Transverse colon (tissue), 4 donors: ENCODE measurements around the gene ERC2. TPM values are rescaled to one million over a fixed set of nuclear protein-coding genes. Genes with fewer than 3 reads are reported as not detected.

ENCODE experiments used
- DNase-seq: peaks from one replicate; pipeline ENCODE4 v3.0.0-alpha.2; 2019
- H3K27ac ChIP-seq, 4 donors: fragments of 200-600 bp; sonication (generic); 2 replicates each; pipeline ENCODE4 v1.5.1; 2016 to 2018; ENCODE audit warnings: inconsistent platforms in 4 of 4
- H3K27me3 ChIP-seq: fragments of 200-600 bp; sonication (generic); 2 replicates; pipeline ENCODE4 v1.5.1; 2017; ENCODE audit warnings: inconsistent platforms
- H3K36me3 ChIP-seq, 4 donors: fragments of 200-600 bp; sonication (generic); 2 replicates each; pipeline ENCODE4 v1.5.1; 2017 to 2019; ENCODE audit warnings: inconsistent platforms in 4 of 4
- H3K4me1 ChIP-seq, 4 donors: fragments of 200-600 bp; sonication (generic); 2 replicates each; pipeline ENCODE4 v1.5.1; 2017 to 2020; ENCODE audit warnings: inconsistent platforms in 4 of 4
- H3K4me3 ChIP-seq, 4 donors: fragments of 200-600 bp; sonication (generic); 1 replicate in 1 of 4; 2 replicates in 3 of 4; pipeline versions ENCODE4 v1.5.1 to v1.6.1; 2017 to 2019; ENCODE audit warnings: inconsistent platforms in 4 of 4
- H3K9me3 ChIP-seq, 2 donors: fragments of 200-600 bp; sonication (generic); 2 replicates each; pipeline ENCODE4 v1.5.1; 2017 to 2019; ENCODE audit warnings: inconsistent platforms in 2 of 2
- CTCF ChIP-seq, 5 experiments: fragments of 200-600 bp in 3 of 5; fragments of 450-650 bp in 2 of 5; sonication (generic) in 3 of 5; IDR thresholded peaks; 1 replicate in 2 of 5; 2 replicates in 3 of 5; pipeline ENCODE4 v1.5.1; 2016 to 2017; ENCODE audit warnings: antibody characterized with exemption in 5 of 5, inconsistent platforms in 3 of 5, mild to moderate bottlenecking in 2 of 5, moderate library complexity in 1 of 5
- EP300 ChIP-seq: sonication (generic); formaldehyde crosslinking; IDR thresholded peaks from one replicate; pipeline ENCODE4 v1.6.1; 2017; ENCODE audit warnings: antibody characterized with exemption, low read depth
- POLR2A ChIP-seq: fragments of 450-650 bp; IDR thresholded peaks from one replicate; pipeline ENCODE4 v1.6.1; 2016; ENCODE audit warnings: antibody characterized with exemption, mild to moderate bottlenecking, moderate library complexity
- POLR2AphosphoS5 ChIP-seq, 3 donors: sonication (generic); formaldehyde crosslinking; IDR thresholded peaks; one replicate each; pipeline ENCODE4 v1.6.1; 2016; ENCODE audit warnings: antibody characterized with exemption in 3 of 3
- WGBS, 2 donors: methylation state at CpG; one replicate each; pipeline ENCODE4 v1.1.5; 2018; ENCODE audit warnings: low coverage in 1 of 2; 5-methylcytosine and 5-hydroxymethylcytosine counted together
- in situ Hi-C, 4 donors: fragments of 200-750 bp; cut with MboI; loops; one replicate each; pipeline versions ENCODE4 v1.15.0 to v1.15.1; 2017; ENCODE audit warnings: low sequenced_read_pairs in 3 of 4, low pct_ligation_motif_present in 1 of 4, low pct_unique_long_range_greater_than_20kb in 1 of 4
- intact Hi-C: fragments of 100-400 bp; cut with DNase I; formaldehyde crosslinking; loops from one replicate; pipeline ENCODE4 v1.15.1; 2023; ENCODE audit warnings: low total_unique reads
- total RNA-seq, 4 donors: library from RNA; depleted of rRNA; stranded (reverse); fragments of >200 nt; gene quantifications; one replicate each; pipeline ENCODE4 v1.1.0, GENCODE V29; 2016

The ERC2 gene
- total RNA-seq, 4 donors from 2014 or later, result 0.41 to 1.3 TPM; not detected in 2

- WGBS, 2 donors, result 77 to 82% methylated on average over 5 of the region's 5 CpGs
- Histone ChIP-seq H3K27me3 (no peaks in the 10 kb centered on the region), H3K4me1 (no peaks in the 10 kb centered on the region), H3K27ac (no peak overlapping the region), H3K9me3 (no peaks in the 10 kb centered on the region), H3K36me3 (no peaks in the 10 kb centered on the region), H3K4me3 (no peak overlapping the region)
- DNase-seq, result no peak
- intact Hi-C loops, result loop anchor here (10.0 kb wide), 1 partner anchor 239 kb away; the partner anchor contains the start of gene WNT5A
- no peak for TF ChIP-seq POLR2AphosphoS5 (IDR thresholded peaks at IDR 0.05)
- in situ Hi-C loops, result loop anchor here in 2 of 4 donors (10.0 kb wide), 1 partner anchor 239 kb away; the partner anchor contains the start of gene WNT5A (in 2 of the 2)
These were observed 744.4 kb downstream of the ERC2 start for GRCh38 chr3:55723653-55724406.

- peak; percentile 32 for DNase-seq
- no peaks in the 10 kb centered on the region for H3K36me3 ChIP-seq
- no peaks in the 10 kb centered on the region for H3K9me3 ChIP-seq
- no peak overlapping the region for H3K27ac ChIP-seq
- no peaks in the 10 kb centered on the region for H3K27me3 ChIP-seq
- no peaks in the 10 kb centered on the region for H3K4me1 ChIP-seq
- no peak overlapping the region for H3K4me3 ChIP-seq
- TF ChIP-seq POLR2AphosphoS5 (IDR thresholded peaks at IDR 0.05), result no peak
- TF ChIP-seq CTCF (IDR thresholded peaks at IDR 0.05), result peak; percentile 41 to 57 (median 52)
- TF ChIP-seq EP300, result no peak
- no peak for TF ChIP-seq POLR2A
- WGBS, 2 donors, result 34 to 50% methylated on average over 2 to 5 of the region's 5 CpGs
- in situ Hi-C loops, result loop anchor here in 2 of 4 donors (10.0 kb wide), 1 partner anchor 237 kb away; the partner anchor contains the start of gene WNT5A (in 2 of the 2)
- intact Hi-C loops, result loop anchor here (10.0 kb wide), 1 partner anchor 237 kb away; the partner anchor contains the start of gene WNT5A
These were observed 746.4 kb downstream of the ERC2 start for GRCh38 chr3:55721716-55722484.

GRCh38 chr3:55720614-55721013 is 747.7 kb downstream of the ERC2 start:
- no peak overlapping the region for H3K4me3 ChIP-seq
- H3K4me1 ChIP-seq, result no peaks in the 10 kb centered on the region
- no peaks in the 10 kb centered on the region for H3K27me3 ChIP-seq
- no peaks in the 10 kb centered on the region for H3K36me3 ChIP-seq
- H3K9me3 ChIP-seq, result no peaks in the 10 kb centered on the region
- intact Hi-C loops, result loop anchor here (10.0 kb wide), 1 partner anchor 236 kb away; the partner anchor contains the start of gene WNT5A
- no peak for DNase-seq
- in situ Hi-C loops, result loop anchor here in 2 of 4 donors (10.0 kb wide), 1 partner anchor 236 kb away; the partner anchor contains the start of gene WNT5A (in 2 of the 2)
- TF ChIP-seq POLR2A, result no peak
- TF ChIP-seq POLR2AphosphoS5 (IDR thresholded peaks at IDR 0.05), result no peak
- TF ChIP-seq CTCF (IDR thresholded peaks at IDR 0.05), result peak in 2 of 5 experiments; percentile 9 to 15
- no peak for TF ChIP-seq EP300
- no peak overlapping the region for H3K27ac ChIP-seq

GRCh38 chr3:55719508-55719907 is 748.8 kb downstream of the ERC2 start:
- Histone ChIP-seq H3K9me3 (no peaks in the 10 kb centered on the region), H3K4me3 (no peak overlapping the region), H3K27ac (no peak overlapping the region), H3K27me3 (no peaks in the 10 kb centered on the region), H3K36me3 (no peaks in the 10 kb centered on the region), H3K4me1 (no peaks in the 10 kb centered on the region)
- intact Hi-C loops (no loop called here), in situ Hi-C loops (no loop called here)
- no peak for TF ChIP-seq CTCF (IDR thresholded peaks at IDR 0.05)
- TF ChIP-seq POLR2AphosphoS5 (IDR thresholded peaks at IDR 0.05), result no peak
- no peak for TF ChIP-seq EP300
- TF ChIP-seq POLR2A, result no peak
- DNase-seq, result no peak
